ENCODE results near the gene TUBGCP2.

Gene TUBGCP2

GRCh38 chr10:133286366-133286765 lies 22.3 kb downstream of the TUBGCP2 start:
- H3K4me1 ChIP-seq (ENCODE audit: insufficient read depth, poor library complexity, severe bottlenecking): no peaks in the 10 kb centered on the region
- peaks cover 83% of the 10 kb centered on the region for H3K36me3 ChIP-seq (ENCODE audit: low read depth)
- H3K9me3 ChIP-seq (ENCODE audit: severe bottlenecking): no peaks in the 10 kb centered on the region
- no peak for TF ChIP-seq CTCF (IDR thresholded peaks at IDR 0.05; ENCODE audit: poor library complexity, severe bottlenecking)
- no peak overlapping the region for H3K4me3 ChIP-seq (ENCODE audit: severe bottlenecking)
- H3K27ac ChIP-seq (ENCODE audit: poor library complexity, severe bottlenecking): no peak overlapping the region
- ATAC-seq (ENCODE audit: low read depth) (no peak), DNase-seq (ENCODE audit: low spot score) (no peak)
- H3K27me3 ChIP-seq (ENCODE audit: insufficient read depth, poor library complexity, severe bottlenecking): no peaks in the 10 kb centered on the region

DNA sequence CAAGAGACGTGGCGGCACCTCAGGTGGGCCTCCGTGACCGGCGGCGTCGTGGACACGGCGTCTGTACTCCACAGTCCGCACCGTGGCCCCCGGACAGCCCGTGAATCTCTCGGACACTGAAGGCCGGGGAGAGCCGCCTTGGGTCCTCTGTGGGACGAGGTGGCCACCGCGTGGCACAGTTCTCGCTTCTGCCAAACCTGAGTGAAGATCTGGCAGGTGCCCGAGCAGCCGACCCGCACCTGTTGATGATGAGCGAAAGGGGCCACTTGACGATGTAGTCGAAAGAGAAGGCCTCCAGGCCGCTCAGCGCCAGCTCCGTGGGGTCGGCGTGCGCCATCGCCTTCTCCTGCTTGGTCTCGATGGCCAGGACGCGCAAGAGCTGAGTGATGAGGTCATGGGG lies 23.5 kb downstream of the TUBGCP2 start:
- ATAC-seq (ENCODE audit: low read depth): no peak
- H3K36me3 ChIP-seq (ENCODE audit: low read depth): peaks cover 80% of the 10 kb centered on the region

GRCh38 chr10:133283931-133284330 lies 24.7 kb downstream of the TUBGCP2 start:
- H3K9me3 ChIP-seq (ENCODE audit: severe bottlenecking): no peaks in the 10 kb centered on the region
- TF ChIP-seq CTCF (IDR thresholded peaks at IDR 0.05; ENCODE audit: poor library complexity, severe bottlenecking): no peak
- DNase-seq (ENCODE audit: low spot score) (no peak), ATAC-seq (ENCODE audit: low read depth) (no peak)
- H3K36me3 ChIP-seq (ENCODE audit: low read depth): peaks cover 77% of the 10 kb centered on the region
- H3K27ac ChIP-seq (ENCODE audit: poor library complexity, severe bottlenecking): no peak overlapping the region
- H3K4me1 ChIP-seq (ENCODE audit: insufficient read depth, poor library complexity, severe bottlenecking): peaks cover 8% of the 10 kb centered on the region
- H3K27me3 ChIP-seq (ENCODE audit: insufficient read depth, poor library complexity, severe bottlenecking): no peaks in the 10 kb centered on the region
- H3K4me3 ChIP-seq (ENCODE audit: severe bottlenecking): no peak overlapping the region

More for the DNA sequence above, 23.5 kb downstream of the TUBGCP2 start:
- no peaks in the 10 kb centered on the region for H3K4me1 ChIP-seq (ENCODE audit: insufficient read depth, poor library complexity, severe bottlenecking)
- H3K27ac ChIP-seq (ENCODE audit: poor library complexity, severe bottlenecking): no peak overlapping the region
- DNase-seq (ENCODE audit: low spot score): no peak
- no peak for TF ChIP-seq CTCF (IDR thresholded peaks at IDR 0.05; ENCODE audit: poor library complexity, severe bottlenecking)
- no peaks in the 10 kb centered on the region for H3K9me3 ChIP-seq (ENCODE audit: severe bottlenecking)
- no peaks in the 10 kb centered on the region for H3K27me3 ChIP-seq (ENCODE audit: insufficient read depth, poor library complexity, severe bottlenecking)
- H3K4me3 ChIP-seq (ENCODE audit: severe bottlenecking): no peak overlapping the region

DNA sequence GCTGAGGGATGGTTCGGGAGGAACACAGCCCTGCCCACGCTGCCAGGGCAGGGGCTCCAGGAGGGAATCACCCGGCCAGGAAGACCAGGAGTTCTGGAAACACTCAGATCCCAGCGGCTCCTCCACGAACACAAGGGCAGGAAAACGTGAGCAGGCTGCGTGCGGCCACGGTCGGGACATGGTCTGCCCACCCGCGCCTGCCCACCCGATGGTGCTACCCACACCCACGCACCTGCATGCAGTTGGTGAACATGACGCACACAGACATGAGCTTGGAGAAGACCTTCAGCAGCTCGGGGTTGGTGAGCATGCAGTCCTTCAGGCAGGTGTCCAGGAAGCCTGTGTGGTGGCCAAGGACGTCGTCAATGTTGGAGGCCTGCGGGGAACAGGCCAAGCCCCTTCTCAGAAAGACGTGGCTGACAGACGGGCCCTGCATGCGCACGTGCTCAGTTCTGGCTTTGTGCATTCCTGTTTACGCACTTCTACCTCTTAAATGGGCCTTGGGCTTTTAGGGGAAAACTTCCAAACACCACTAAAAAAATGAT lies 25.8 kb downstream of the TUBGCP2 start:
- Histone ChIP-seq H3K4me3 (ENCODE audit: severe bottlenecking) (no peak overlapping the region), H3K36me3 (ENCODE audit: low read depth) (peaks cover 71% of the 10 kb centered on the region), H3K27me3 (ENCODE audit: insufficient read depth, poor library complexity, severe bottlenecking) (no peaks in the 10 kb centered on the region), H3K9me3 (ENCODE audit: severe bottlenecking) (no peaks in the 10 kb centered on the region), H3K27ac (ENCODE audit: poor library complexity, severe bottlenecking) (no peak overlapping the region), H3K4me1 (ENCODE audit: insufficient read depth, poor library complexity, severe bottlenecking) (peaks cover 18% of the 10 kb centered on the region)
- TF ChIP-seq CTCF (IDR thresholded peaks at IDR 0.05; ENCODE audit: poor library complexity, severe bottlenecking): no peak
- DNase-seq (ENCODE audit: low spot score): no peak
- no peak for ATAC-seq (ENCODE audit: low read depth)

DNA sequence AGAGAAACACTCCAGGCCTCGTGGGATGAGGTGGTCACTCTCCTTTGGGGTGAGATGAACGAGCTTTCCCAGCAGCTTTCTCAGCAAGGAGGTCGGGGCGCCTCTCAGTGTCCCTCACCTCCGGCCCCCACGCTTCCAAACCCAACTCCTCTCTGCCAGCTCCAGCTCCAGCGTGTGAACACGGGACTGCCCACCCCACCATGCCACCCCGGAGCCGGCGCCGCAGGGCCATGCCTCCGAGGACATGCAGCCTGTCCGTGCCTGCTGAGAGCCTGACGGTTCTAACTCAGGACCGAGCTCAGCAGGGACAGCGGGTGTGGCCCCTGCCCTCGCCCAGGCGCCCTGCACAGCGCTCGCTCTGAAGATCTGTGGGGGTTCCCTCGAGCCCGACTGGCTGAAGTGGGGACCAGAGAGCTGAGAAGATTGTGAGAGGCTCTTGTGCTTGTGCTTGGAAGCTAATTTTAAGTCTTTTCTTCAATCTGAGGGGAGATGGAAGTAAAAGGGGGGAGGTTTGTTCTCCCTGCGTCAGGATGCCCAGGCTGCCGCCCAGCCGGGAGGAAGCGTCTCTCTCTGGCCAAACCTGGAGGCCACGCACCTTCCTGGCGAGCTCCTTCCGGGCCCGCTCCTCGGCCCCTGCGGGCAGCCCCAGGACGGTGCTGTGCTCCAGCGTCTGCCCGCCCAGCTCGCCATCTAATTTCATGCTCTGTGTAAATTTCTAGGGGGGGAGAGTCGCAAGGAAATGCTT lies 26.9 kb downstream of the TUBGCP2 start:
- Histone ChIP-seq H3K9me3 (ENCODE audit: severe bottlenecking) (no peaks in the 10 kb centered on the region), H3K27me3 (ENCODE audit: insufficient read depth, poor library complexity, severe bottlenecking) (no peaks in the 10 kb centered on the region), H3K4me1 (ENCODE audit: insufficient read depth, poor library complexity, severe bottlenecking) (peaks cover 29% of the 10 kb centered on the region), H3K4me3 (ENCODE audit: severe bottlenecking) (no peak overlapping the region), H3K27ac (ENCODE audit: poor library complexity, severe bottlenecking) (no peak overlapping the region), H3K36me3 (ENCODE audit: low read depth) (peaks cover 60% of the 10 kb centered on the region)
- TF ChIP-seq CTCF (IDR thresholded peaks at IDR 0.05; ENCODE audit: poor library complexity, severe bottlenecking): no peak
- ATAC-seq (ENCODE audit: low read depth) (no peak), DNase-seq (ENCODE audit: low spot score) (no peak)
